Measurements from ENCODE around the gene CAMK1. TPM values are rescaled to one million over a fixed set of nuclear protein-coding genes. Genes with fewer than 3 reads are reported as not detected.

Gene CAMK1
- total and polyA plus RNA-seq, 2 donors (not counting 1 experiment from before 2014, with no cell fraction given) = 27.7 to 64.2 TPM

- peaks cover 17% of the 10 kb centered on the region for H3K36me3 ChIP-seq (ENCODE audit: control insufficient read depth, insufficient read depth, low read length)
- H3K4me3 ChIP-seq (replicated peaks in 1 of 4; ENCODE audit: control extremely low read depth in 1 of 4, insufficient read depth in 1 of 4, low read depth in 3 of 4, low read length in 4 of 4) = no peak overlapping the region
- H3K9ac ChIP-seq (ENCODE audit: insufficient read depth, low read length) = no peak overlapping the region
- no peaks in the 10 kb centered on the region for H3K9me3 ChIP-seq (ENCODE audit: control insufficient read depth, insufficient read depth, low read depth, low read length)
- peak overlapping the region; percentile 29 for H3K4me2 ChIP-seq (ENCODE audit: extremely low read depth, insufficient read depth, low read length)
- H3K27me3 ChIP-seq (ENCODE audit: control insufficient read depth, insufficient read depth, low read length) = no peaks in the 10 kb centered on the region
- no peak overlapping the region for H2AFZ ChIP-seq (ENCODE audit: low read length)
- H3K27ac ChIP-seq (ENCODE audit: insufficient read depth, low read length) = no peak overlapping the region
- no peak for TF ChIP-seq CTCF (conservative IDR thresholded peaks at IDR 0.05 in 1 of 2, IDR thresholded peaks at IDR 0.05 in 1 of 2; ENCODE audit: low read depth in 1 of 2, low read length in 2 of 2)
- TF ChIP-seq EZH2 (IDR thresholded peaks at IDR 0.05; ENCODE audit: low read length, missing control alignments) = no peak
- DNase-seq (ENCODE audit: low read depth in 2 of 2) = no peak
- H4K20me1 ChIP-seq (ENCODE audit: control insufficient read depth, extremely low read depth, insufficient read depth, low read length) = no peaks in the 10 kb centered on the region
- H3K79me2 ChIP-seq (ENCODE audit: control insufficient read depth, insufficient read depth, low read length) = peaks cover 53% of the 10 kb centered on the region
- peaks cover 3% of the 10 kb centered on the region for H3K4me1 ChIP-seq (ENCODE audit: control insufficient read depth, extremely low read depth, insufficient read depth, low read length)
Observed at GRCh38 chr3:9794400-9794799, 24.7 kb upstream of the CAMK1 start.

GRCh38 chr3:9793161-9793781 is 23.5 kb upstream of the CAMK1 start:
- Histone ChIP-seq H3K27ac (ENCODE audit: insufficient read depth, low read length) (peak overlapping the region; percentile 99), H3K36me3 (ENCODE audit: control insufficient read depth, insufficient read depth, low read length) (peaks cover 21% of the 10 kb centered on the region), H3K27me3 (ENCODE audit: control insufficient read depth, insufficient read depth, low read length) (no peaks in the 10 kb centered on the region), H3K9me3 (ENCODE audit: control insufficient read depth, insufficient read depth, low read depth, low read length) (no peaks in the 10 kb centered on the region), H3K79me2 (ENCODE audit: control insufficient read depth, insufficient read depth, low read length) (peaks cover 52% of the 10 kb centered on the region), H3K4me3 (replicated peaks in 1 of 4; ENCODE audit: control extremely low read depth in 1 of 4, insufficient read depth in 1 of 4, low read depth in 3 of 4, low read length in 4 of 4) (peak overlapping the region; percentile 93 to 100 (median 98)), H4K20me1 (ENCODE audit: control insufficient read depth, extremely low read depth, insufficient read depth, low read length) (no peaks in the 10 kb centered on the region), H3K9ac (ENCODE audit: insufficient read depth, low read length) (peak overlapping the region; percentile 96), H3K4me1 (ENCODE audit: control insufficient read depth, extremely low read depth, insufficient read depth, low read length) (peaks cover 3% of the 10 kb centered on the region), H3K4me2 (ENCODE audit: extremely low read depth, insufficient read depth, low read length) (peak overlapping the region; percentile 93), H2AFZ (ENCODE audit: low read length) (peak overlapping the region; percentile 21)
- DNase-seq (ENCODE audit: low read depth in 2 of 2) = peak; percentile 45 to 55
- TF ChIP-seq CTCF (conservative IDR thresholded peaks at IDR 0.05 in 1 of 2, IDR thresholded peaks at IDR 0.05 in 1 of 2; ENCODE audit: low read depth in 1 of 2, low read length in 2 of 2) = peak in 1 of 2 donors; percentile 5
- no peak for TF ChIP-seq EZH2 (IDR thresholded peaks at IDR 0.05; ENCODE audit: low read length, missing control alignments)

- Histone ChIP-seq H3K9ac (ENCODE audit: insufficient read depth, low read length) (peak within 1 kb of the TSS; percentile 96), H3K4me2 (ENCODE audit: extremely low read depth, insufficient read depth, low read length) (peak within 1 kb of the TSS; percentile 93), H4K20me1 (ENCODE audit: control insufficient read depth, extremely low read depth, insufficient read depth, low read length) (no peaks in the 10 kb centered on the region), H3K27ac (ENCODE audit: insufficient read depth, low read length) (peak within 1 kb of the TSS; percentile 99), H3K79me2 (ENCODE audit: control insufficient read depth, insufficient read depth, low read length) (peaks cover 49% of the 10 kb centered on the region), H3K9me3 (ENCODE audit: control insufficient read depth, insufficient read depth, low read depth, low read length) (no peaks in the 10 kb centered on the region), H3K4me1 (ENCODE audit: control insufficient read depth, extremely low read depth, insufficient read depth, low read length) (peaks cover 3% of the 10 kb centered on the region), H2AFZ (ENCODE audit: low read length) (peak within 1 kb of the TSS; percentile 85), H3K4me3 (replicated peaks in 1 of 4; ENCODE audit: control extremely low read depth in 1 of 4, insufficient read depth in 1 of 4, low read depth in 3 of 4, low read length in 4 of 4) (peak within 1 kb of the TSS; percentile 93 to 100 (median 98)), H3K27me3 (ENCODE audit: control insufficient read depth, insufficient read depth, low read length) (no peaks in the 10 kb centered on the region), H3K36me3 (ENCODE audit: control insufficient read depth, insufficient read depth, low read length) (peaks cover 20% of the 10 kb centered on the region)
- no peak for TF ChIP-seq EZH2 (IDR thresholded peaks at IDR 0.05; ENCODE audit: low read length, missing control alignments)
- no peak for TF ChIP-seq CTCF (conservative IDR thresholded peaks at IDR 0.05 in 1 of 2, IDR thresholded peaks at IDR 0.05 in 1 of 2; ENCODE audit: low read depth in 1 of 2, low read length in 2 of 2)
- peak; percentile 96 to 98 for DNase-seq (ENCODE audit: low read depth in 2 of 2)
Observed at GRCh38 chr3:9792405-9793160, 22.8 kb upstream of the CAMK1 start, which contains the start of the genes ARPC4 and TADA3. Gene ARPC4, plus strand, starts transcription at chr3:9793082. Its CDS starts 40 bp downstream, at chr3:9793122. Gene TADA3, minus strand, starts transcription at chr3:9792473. Its CDS starts 1,007 bp downstream, at chr3:9791466.
